GM10266 (cell line): ENCODE results near the gene BICC1.

ENCODE experiments used
- DNase-seq: peaks from one replicate; pipeline ENCODE4 v3.0.0; 2012; ENCODE audit errors: extremely low spot score
- CTCF ChIP-seq: IDR thresholded peaks from 2 replicates; pipeline ENCODE4 v1.5.1; 2012; ENCODE audit warnings: mild to moderate bottlenecking, low read depth; ENCODE audit not compliant: control insufficient read depth, insufficient read depth; ENCODE audit errors: missing control alignments

Gene BICC1

GRCh38 chr10:58475322-58476277 is 37.1 kb upstream of the BICC1 start:
- no peak for DNase-seq
- TF ChIP-seq CTCF: no peak

- no peak for TF ChIP-seq CTCF
- DNase-seq: no peak
Measured at GRCh38 chr10:58477122-58477521, 35.5 kb upstream of the BICC1 start.

GRCh38 chr10:58477902-58478301 is 34.8 kb upstream of the BICC1 start:
- TF ChIP-seq CTCF: no peak
- DNase-seq: no peak

- no peak for TF ChIP-seq CTCF
- no peak for DNase-seq
Measured at GRCh38 chr10:58479045-58479444, 33.6 kb upstream of the BICC1 start.

- no peak for TF ChIP-seq CTCF
- no peak for DNase-seq
Measured at GRCh38 chr10:58480321-58480720, 32.4 kb upstream of the BICC1 start.

GRCh38 chr10:58481569-58482109 is 31.0 kb upstream of the BICC1 start:
- no peak for DNase-seq
- no peak for TF ChIP-seq CTCF

GRCh38 chr10:58486821-58487220 is 25.9 kb upstream of the BICC1 start:
- TF ChIP-seq CTCF: no peak
- no peak for DNase-seq
